ENCODE measurements around the gene LPIN2.

GRCh38 chr18:2978661-2979106 lies 34.3 kb downstream of the LPIN2 start:
- no peak for TF ChIP-seq ZNF614 (CRISPR knock-in tag; IDR thresholded peaks at IDR 0.05; ENCODE audit: borderline replicate concordance)
- TF ChIP-seq CBFB (CRISPR knock-in tag; IDR thresholded peaks at IDR 0.05): no peak
- TF ChIP-seq TAF1 (CRISPR knock-in tag; IDR thresholded peaks at IDR 0.05): no peak
- TF ChIP-seq, protein P1, sequence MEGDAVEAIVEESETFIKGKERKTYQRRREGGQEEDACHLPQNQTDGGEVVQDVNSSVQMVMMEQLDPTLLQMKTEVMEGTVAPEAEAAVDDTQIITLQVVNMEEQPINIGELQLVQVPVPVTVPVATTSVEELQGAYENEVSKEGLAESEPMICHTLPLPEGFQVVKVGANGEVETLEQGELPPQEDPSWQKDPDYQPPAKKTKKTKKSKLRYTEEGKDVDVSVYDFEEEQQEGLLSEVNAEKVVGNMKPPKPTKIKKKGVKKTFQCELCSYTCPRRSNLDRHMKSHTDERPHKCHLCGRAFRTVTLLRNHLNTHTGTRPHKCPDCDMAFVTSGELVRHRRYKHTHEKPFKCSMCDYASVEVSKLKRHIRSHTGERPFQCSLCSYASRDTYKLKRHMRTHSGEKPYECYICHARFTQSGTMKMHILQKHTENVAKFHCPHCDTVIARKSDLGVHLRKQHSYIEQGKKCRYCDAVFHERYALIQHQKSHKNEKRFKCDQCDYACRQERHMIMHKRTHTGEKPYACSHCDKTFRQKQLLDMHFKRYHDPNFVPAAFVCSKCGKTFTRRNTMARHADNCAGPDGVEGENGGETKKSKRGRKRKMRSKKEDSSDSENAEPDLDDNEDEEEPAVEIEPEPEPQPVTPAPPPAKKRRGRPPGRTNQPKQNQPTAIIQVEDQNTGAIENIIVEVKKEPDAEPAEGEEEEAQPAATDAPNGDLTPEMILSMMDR (CRISPR knock-in tag; IDR thresholded peaks at IDR 0.05): no peak
- no peak for TF ChIP-seq ZNF18 (CRISPR knock-in tag; IDR thresholded peaks at IDR 0.05; ENCODE audit: insufficient replicate concordance)
- TF ChIP-seq, protein P2, sequence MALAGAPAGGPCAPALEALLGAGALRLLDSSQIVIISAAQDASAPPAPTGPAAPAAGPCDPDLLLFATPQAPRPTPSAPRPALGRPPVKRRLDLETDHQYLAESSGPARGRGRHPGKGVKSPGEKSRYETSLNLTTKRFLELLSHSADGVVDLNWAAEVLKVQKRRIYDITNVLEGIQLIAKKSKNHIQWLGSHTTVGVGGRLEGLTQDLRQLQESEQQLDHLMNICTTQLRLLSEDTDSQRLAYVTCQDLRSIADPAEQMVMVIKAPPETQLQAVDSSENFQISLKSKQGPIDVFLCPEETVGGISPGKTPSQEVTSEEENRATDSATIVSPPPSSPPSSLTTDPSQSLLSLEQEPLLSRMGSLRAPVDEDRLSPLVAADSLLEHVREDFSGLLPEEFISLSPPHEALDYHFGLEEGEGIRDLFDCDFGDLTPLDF (CRISPR knock-in tag; IDR thresholded peaks at IDR 0.05): no peak
- no peak for TF ChIP-seq RNF2 (conservative IDR thresholded peaks at IDR 0.05; ENCODE audit: low read depth)
- TF ChIP-seq SETDB1 (CRISPR knock-in tag; IDR thresholded peaks at IDR 0.05; ENCODE audit: borderline replicate concordance): no peak
- no peak for TF ChIP-seq HOXA3 (CRISPR knock-in tag; IDR thresholded peaks at IDR 0.05)
- TF ChIP-seq MBD4 (IDR thresholded peaks at IDR 0.05; ENCODE audit: borderline replicate concordance, low read length): no peak
- TF ChIP-seq JUND (CRISPR knock-in tag; IDR thresholded peaks at IDR 0.05): no peak

Data from HepG2 (cell line).